Measurements from ENCODE around the gene DNM2.
"Not testable (repeated sequence)": the region's sequence is repeated elsewhere in the genome, so short reads cannot be mapped to it uniquely, and the experiment has no call there.

Gene DNM2

DNA sequence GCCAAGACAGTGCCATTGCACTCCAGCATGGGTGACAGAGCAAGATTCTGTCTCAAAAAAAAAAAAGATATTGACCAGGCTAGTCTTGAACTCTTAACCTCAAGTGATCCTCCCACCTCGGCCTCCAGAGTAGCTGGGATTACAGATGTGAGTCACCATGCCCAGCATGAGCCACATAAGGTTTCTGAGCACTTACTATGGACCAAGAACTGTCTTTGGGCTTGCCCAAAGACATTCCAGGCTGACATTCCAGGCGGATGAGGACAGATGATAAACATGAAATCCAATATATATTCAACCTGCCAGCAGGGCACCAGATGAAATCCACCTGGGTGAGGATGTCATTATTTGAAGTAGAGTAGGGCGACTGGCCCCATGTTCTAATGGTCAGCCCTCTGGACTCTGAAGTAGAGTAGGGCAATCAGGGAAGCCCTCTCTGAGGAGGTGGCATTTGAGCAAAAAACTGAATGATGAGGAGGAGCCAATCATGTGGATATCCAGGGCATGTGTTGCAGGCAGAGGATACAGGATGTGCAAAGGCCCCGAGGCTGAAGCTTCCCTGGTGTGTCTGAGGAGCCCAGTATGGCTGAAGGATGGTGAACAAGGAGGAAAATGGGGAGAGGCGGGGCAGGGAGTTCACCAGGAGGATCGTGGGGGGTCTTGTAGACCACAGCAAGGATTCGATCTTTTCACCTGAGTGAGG lies 134.4 kb downstream of the DNM2 start:
- H3K27me3 ChIP-seq (replicated peaks) = no peaks in the 10 kb centered on the region
- no peak overlapping the region for H3K4me3 ChIP-seq (ENCODE audit: low read depth, low read length)
- TF ChIP-seq, protein P1, sequence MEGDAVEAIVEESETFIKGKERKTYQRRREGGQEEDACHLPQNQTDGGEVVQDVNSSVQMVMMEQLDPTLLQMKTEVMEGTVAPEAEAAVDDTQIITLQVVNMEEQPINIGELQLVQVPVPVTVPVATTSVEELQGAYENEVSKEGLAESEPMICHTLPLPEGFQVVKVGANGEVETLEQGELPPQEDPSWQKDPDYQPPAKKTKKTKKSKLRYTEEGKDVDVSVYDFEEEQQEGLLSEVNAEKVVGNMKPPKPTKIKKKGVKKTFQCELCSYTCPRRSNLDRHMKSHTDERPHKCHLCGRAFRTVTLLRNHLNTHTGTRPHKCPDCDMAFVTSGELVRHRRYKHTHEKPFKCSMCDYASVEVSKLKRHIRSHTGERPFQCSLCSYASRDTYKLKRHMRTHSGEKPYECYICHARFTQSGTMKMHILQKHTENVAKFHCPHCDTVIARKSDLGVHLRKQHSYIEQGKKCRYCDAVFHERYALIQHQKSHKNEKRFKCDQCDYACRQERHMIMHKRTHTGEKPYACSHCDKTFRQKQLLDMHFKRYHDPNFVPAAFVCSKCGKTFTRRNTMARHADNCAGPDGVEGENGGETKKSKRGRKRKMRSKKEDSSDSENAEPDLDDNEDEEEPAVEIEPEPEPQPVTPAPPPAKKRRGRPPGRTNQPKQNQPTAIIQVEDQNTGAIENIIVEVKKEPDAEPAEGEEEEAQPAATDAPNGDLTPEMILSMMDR (IDR thresholded peaks at IDR 0.05; ENCODE audit: low read depth, low read length, missing control alignments) = no peak
- in situ Hi-C loops (cut with HindIII; ENCODE audit: low pct_ligation_motif_present, low sequenced_read_pairs) = no loop called here
- no peak overlapping the region for H3K27ac ChIP-seq
- H3K36me3 ChIP-seq (replicated peaks) = no peaks in the 10 kb centered on the region
- peak; percentile 51 for DNase-seq

DNA sequence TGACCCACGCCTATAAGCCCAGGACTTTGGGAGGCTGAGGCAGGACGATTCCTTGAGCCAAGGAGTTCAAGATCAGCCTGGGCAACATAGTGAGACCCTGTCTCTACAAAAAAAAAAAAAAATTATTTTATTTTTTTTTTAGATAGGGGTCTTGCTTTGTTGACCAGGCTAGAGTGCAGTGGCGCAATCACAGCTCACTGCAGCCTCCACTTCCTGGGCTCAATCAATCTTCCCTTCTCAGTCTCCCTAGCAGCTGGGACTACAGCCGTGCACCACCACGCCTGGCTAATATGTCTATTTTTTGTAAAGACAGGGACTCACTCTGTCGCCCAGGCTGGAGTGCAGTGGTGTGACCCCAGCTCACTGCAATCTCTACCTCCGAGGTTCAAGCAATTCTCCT lies 135.1 kb downstream of the DNM2 start:
- in situ Hi-C loops (cut with HindIII; ENCODE audit: low pct_ligation_motif_present, low sequenced_read_pairs) = no loop called here
- H3K27ac ChIP-seq = no peak overlapping the region
- H3K36me3 ChIP-seq (replicated peaks) = no peaks in the 10 kb centered on the region
- no peaks in the 10 kb centered on the region for H3K27me3 ChIP-seq (replicated peaks)
- TF ChIP-seq, protein P1 (IDR thresholded peaks at IDR 0.05; ENCODE audit: low read depth, low read length, missing control alignments) = no peak
- no peak for DNase-seq
- no peak overlapping the region for H3K4me3 ChIP-seq (ENCODE audit: low read depth, low read length)

DNA sequence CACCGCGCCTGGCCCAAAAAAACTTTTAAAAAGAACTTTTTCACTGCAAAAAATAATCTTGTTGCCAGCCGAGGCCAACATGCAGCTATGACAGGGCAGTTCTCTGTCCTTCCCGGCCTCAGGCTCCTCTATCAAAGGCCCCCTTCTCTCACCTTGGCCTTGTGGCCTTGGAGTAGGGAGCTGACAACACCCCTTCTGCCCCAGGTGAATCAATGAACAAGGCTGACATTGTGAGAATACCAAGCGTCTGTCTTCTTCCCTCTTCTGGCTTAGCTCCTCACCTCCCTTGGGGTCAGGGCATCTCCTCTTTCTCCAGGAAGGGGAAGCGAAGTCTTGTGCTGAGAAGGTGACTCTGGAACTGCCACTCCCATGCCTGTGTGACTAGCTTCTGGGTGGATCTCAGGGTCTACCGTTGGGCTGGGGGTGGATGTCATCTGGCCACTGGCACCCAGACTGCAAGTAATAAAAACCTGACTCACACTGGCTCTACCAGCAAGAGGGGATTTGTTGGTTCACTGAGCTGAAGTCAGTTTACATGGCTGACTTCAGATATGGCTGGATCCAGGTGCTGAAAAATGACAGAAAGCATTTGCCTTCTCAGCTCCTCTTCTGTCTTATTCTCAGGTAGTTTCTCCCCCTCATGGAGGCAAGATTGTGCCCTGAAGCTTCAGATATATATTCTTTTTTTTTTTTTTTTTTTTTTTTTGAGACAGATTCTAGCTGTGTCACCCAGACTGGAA lies 136.6 kb downstream of the DNM2 start:
- Histone ChIP-seq H3K27me3 (replicated peaks) (no peaks in the 10 kb centered on the region), H3K27ac (no peak overlapping the region), H3K36me3 (replicated peaks) (no peaks in the 10 kb centered on the region), H3K4me3 (ENCODE audit: low read depth, low read length) (no peak overlapping the region)
- TF ChIP-seq, protein P1 (IDR thresholded peaks at IDR 0.05; ENCODE audit: low read depth, low read length, missing control alignments) = no peak
- DNase-seq = no peak
- in situ Hi-C loops (cut with HindIII; ENCODE audit: low pct_ligation_motif_present, low sequenced_read_pairs) = no loop called here

DNA sequence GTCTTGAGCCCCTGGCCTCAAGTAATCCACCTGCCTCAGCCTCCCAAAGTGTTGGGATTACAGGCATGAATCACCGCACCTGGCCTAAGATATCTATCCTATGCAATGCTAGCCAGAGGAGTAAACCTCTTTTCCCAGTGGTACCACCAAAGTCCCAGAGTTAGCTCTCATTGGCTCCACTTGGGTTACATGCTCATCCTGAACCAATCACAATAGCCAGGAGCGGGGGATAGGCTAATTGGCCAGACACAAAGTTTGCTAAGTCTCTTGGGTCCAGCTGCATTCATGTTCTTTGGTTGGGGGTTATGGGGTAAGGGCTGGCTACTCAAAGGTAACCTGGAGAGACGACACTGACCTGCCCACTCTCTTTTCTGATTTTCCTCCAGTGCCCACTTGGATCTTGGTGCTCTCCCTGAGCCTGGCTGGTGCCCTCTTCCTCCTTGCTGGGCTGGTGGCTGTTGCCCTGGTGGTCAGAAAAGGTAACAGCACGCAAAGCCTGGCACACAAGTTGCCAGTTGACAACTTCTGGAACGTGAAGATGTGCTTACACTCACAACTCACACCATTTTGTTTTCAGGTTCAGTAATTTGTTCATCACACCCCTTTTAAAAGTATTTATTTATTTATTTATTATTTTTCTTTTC lies 138.1 kb downstream of the DNM2 start:
- no peak overlapping the region for H3K27ac ChIP-seq
- TF ChIP-seq, protein P1 (IDR thresholded peaks at IDR 0.05; ENCODE audit: low read depth, low read length, missing control alignments) = peak; percentile 73
- H3K4me3 ChIP-seq (ENCODE audit: low read depth, low read length) = no peak overlapping the region
- in situ Hi-C loops (cut with HindIII; ENCODE audit: low pct_ligation_motif_present, low sequenced_read_pairs) = no loop called here
- no peaks in the 10 kb centered on the region for H3K27me3 ChIP-seq (replicated peaks)
- no peak for DNase-seq
- no peaks in the 10 kb centered on the region for H3K36me3 ChIP-seq (replicated peaks)

DNA sequence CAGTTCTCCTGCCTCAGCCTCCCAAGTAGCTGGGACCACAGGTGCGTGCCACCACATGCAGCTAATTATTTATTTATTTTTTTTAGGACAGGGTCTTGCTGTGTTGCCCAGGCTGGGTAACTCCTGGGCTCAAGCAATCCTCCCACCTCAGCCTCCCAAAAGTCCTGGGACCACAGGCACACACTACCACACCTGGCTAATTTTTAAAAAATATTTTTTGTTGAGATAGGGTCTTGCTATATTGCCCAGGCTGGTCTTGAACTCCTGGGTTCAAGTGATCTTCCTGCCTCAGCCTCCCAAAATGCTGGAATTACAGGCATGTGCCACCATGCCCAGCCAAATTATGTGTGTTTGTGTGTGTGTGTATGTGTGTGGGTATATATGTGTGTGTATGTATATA lies 139.0 kb downstream of the DNM2 start:
- H3K27me3 ChIP-seq (replicated peaks); DNase-seq; H3K4me3 ChIP-seq (ENCODE audit: low read depth, low read length); H3K36me3 ChIP-seq (replicated peaks); H3K27ac ChIP-seq; in situ Hi-C loops (cut with HindIII; ENCODE audit: low pct_ligation_motif_present, low sequenced_read_pairs): not testable (repeated sequence)

DNA sequence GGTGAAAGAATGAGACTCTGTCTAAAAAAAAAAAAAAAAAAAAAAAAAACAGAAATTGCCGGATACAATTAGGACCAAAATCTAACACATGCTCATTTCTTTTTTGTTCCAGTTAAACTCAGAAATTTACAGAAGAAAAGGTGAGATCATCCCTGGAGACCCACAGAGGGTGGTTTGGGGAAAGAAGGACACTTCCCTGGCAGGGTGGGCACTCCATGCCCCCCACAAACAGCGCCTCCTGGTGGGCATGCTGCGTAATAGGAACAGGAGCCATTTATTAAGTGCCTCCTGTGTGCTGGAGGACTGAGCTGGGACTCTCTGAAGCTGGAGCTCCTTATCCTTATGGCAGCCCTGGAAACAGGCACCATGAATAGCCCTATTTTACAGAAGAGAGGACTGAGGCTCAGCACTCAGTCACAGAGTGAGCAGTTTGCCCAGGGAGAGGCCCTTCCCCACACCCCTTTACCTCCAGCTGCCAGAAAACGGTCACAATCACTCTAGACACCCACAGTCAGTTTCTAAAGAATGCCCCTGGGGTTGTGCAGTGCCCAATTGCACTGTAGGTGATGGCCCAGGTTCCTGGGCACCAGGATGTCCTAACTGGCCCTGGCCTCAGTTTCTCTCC lies 140.4 kb downstream of the DNM2 start:
- TF ChIP-seq, protein P1 (IDR thresholded peaks at IDR 0.05; ENCODE audit: low read depth, low read length, missing control alignments) = peak; percentile 93
- Histone ChIP-seq H3K27ac (no peak overlapping the region), H3K4me3 (ENCODE audit: low read depth, low read length) (no peak overlapping the region), H3K36me3 (replicated peaks) (no peaks in the 10 kb centered on the region), H3K27me3 (replicated peaks) (no peaks in the 10 kb centered on the region)
- in situ Hi-C loops (cut with HindIII; ENCODE audit: low pct_ligation_motif_present, low sequenced_read_pairs) = no loop called here
- no peak for DNase-seq

Data from brain microvascular endothelial cell (primary cell).